ENCODE measurements around the gene JARID2. TPM values are rescaled to one million over a fixed set of nuclear protein-coding genes. Genes with fewer than 3 reads are reported as not detected.

Gene JARID2
- total RNA-seq, 1 experiment from 2014 or later = 6.0 TPM

DNA sequence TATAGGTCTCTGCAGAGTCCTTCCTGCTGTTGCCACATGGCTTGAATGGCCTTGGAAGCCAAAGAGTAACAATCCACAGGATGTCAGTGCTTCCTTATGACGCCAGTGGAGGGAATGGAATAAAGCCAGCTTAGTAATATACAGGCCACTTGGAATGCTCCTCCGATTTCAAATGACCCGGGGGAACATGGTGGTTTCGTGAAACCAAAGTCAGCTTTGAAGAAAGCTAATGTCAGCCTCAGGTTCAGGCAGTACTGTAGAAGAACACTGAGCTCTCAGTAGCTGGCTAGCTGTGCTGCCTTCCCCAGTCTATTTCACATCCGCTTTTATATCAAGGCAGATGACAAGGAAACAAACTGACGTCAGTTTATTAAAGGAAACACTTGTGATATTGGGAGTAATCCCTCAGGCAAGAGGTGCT, 227.9 kb downstream of the JARID2 start:
- no peak for TF ChIP-seq CTCF (IDR thresholded peaks at IDR 0.05)
- no peak for TF ChIP-seq POLR2AphosphoS5 (IDR thresholded peaks at IDR 0.05; ENCODE audit: low read depth, low read length)
- TF ChIP-seq TCF7L2 (IDR thresholded peaks at IDR 0.05; ENCODE audit: low read depth, low read length) = no peak
- no peak for TF ChIP-seq SIN3A (IDR thresholded peaks at IDR 0.05; ENCODE audit: borderline replicate concordance, insufficient read depth, low read depth, low read length)
- TF ChIP-seq REST (IDR thresholded peaks at IDR 0.05; ENCODE audit: insufficient read depth in 1 of 2, low read depth in 2 of 2, low read length in 1 of 2) = no peak
- DNase-seq (ENCODE audit: low read depth, low spot score) (no peak), ATAC-seq (no peak)
- intact Hi-C loops (cut with micrococcal nuclease; ENCODE audit: unreplicated experiment) (no loop called here), in situ Hi-C loops (cut with HindIII; ENCODE audit: low pct_unique_long_range_greater_than_20kb, low sequenced_read_pairs) (no loop called here)
- no peaks in the 10 kb centered on the region for H3K36me3 ChIP-seq (ENCODE audit: control insufficient read depth, insufficient read depth, low read length)
- H3K4me3 ChIP-seq (ENCODE audit: low read depth in 2 of 2, low read length in 2 of 2) = no peak overlapping the region
- ChIA-PET POLR2A (no interaction called here), CTCF (no interaction called here)
- no peaks in the 10 kb centered on the region for H3K27me3 ChIP-seq (ENCODE audit: control insufficient read depth, insufficient read depth, low read length)
- H3K4me1 ChIP-seq (ENCODE audit: control insufficient read depth, insufficient read depth, low read length) = no peaks in the 10 kb centered on the region
- no peaks in the 10 kb centered on the region for H3K9me3 ChIP-seq (ENCODE audit: control insufficient read depth, insufficient read depth, low read depth, low read length)
- BruUV-seq (replicated peaks) = no TSS peak
- H3K27ac ChIP-seq (ENCODE audit: low read length) = no peak overlapping the region

DNA sequence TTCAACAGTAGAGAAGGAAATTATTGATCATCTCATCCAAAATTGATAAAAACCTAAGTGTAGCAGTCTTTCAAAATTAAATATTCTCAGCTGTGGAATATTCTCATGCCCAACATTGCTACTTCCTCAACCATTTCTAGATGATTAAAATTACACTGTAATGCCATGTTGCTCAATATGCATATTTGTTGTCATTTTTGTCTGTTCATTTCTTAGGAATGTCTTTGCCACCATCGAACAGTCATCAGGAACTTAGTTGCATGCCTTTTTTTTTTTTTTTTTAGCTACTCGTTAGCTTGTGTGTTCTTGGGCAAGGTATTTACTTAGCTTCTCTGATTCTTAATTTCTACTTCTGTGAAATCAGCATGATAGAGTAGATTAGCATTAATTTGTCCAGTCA, 228.3 kb downstream of the JARID2 start:
- ChIA-PET POLR2A (no interaction called here), CTCF (no interaction called here)
- no peak overlapping the region for H3K27ac ChIP-seq (ENCODE audit: low read length)
- BruUV-seq (replicated peaks) = no TSS peak
- no peaks in the 10 kb centered on the region for H3K4me1 ChIP-seq (ENCODE audit: control insufficient read depth, insufficient read depth, low read length)
- TF ChIP-seq SIN3A (IDR thresholded peaks at IDR 0.05; ENCODE audit: borderline replicate concordance, insufficient read depth, low read depth, low read length) = no peak
- no peak for TF ChIP-seq REST (IDR thresholded peaks at IDR 0.05; ENCODE audit: insufficient read depth in 1 of 2, low read depth in 2 of 2, low read length in 1 of 2)
- TF ChIP-seq CTCF (IDR thresholded peaks at IDR 0.05) = no peak
- no peak for TF ChIP-seq TCF7L2 (IDR thresholded peaks at IDR 0.05; ENCODE audit: low read depth, low read length)
- no peak for TF ChIP-seq POLR2AphosphoS5 (IDR thresholded peaks at IDR 0.05; ENCODE audit: low read depth, low read length)
- no peaks in the 10 kb centered on the region for H3K27me3 ChIP-seq (ENCODE audit: control insufficient read depth, insufficient read depth, low read length)
- no peak overlapping the region for H3K4me3 ChIP-seq (ENCODE audit: low read depth in 2 of 2, low read length in 2 of 2)
- H3K9me3 ChIP-seq (ENCODE audit: control insufficient read depth, insufficient read depth, low read depth, low read length) = no peaks in the 10 kb centered on the region
- intact Hi-C loops (cut with micrococcal nuclease; ENCODE audit: unreplicated experiment) = no loop called here
- H3K36me3 ChIP-seq (ENCODE audit: control insufficient read depth, insufficient read depth, low read length) = no peaks in the 10 kb centered on the region
- DNase-seq (ENCODE audit: low read depth, low spot score) (no peak), ATAC-seq (no peak)
- in situ Hi-C loops (cut with HindIII; ENCODE audit: low pct_unique_long_range_greater_than_20kb, low sequenced_read_pairs) = no loop called here
